Measurements from ENCODE around the gene ZMAT3. TPM values are rescaled to one million over a fixed set of nuclear protein-coding genes. Genes with fewer than 3 reads are reported as not detected.

Gene ZMAT3
- total and polyA plus RNA-seq, 2 of the 8 experiments (the other 6 are each of a cell fraction or from before 2014, with no cell fraction given), result 5.0 to 9.2 TPM

- TF ChIP-seq SIN3A (conservative IDR thresholded peaks at IDR 0.05 in 1 of 2, IDR thresholded peaks at IDR 0.05 in 1 of 2; ENCODE audit: low read depth in 1 of 2, low read length in 2 of 2) (no peak), KDM5A (IDR thresholded peaks at IDR 0.05; ENCODE audit: low read length) (no peak)
Measured at GRCh38 chr3:178990293-178990692, 81.3 kb downstream of the ZMAT3 start (continued).
